ENCODE measurements around the gene TP53I3.
"Not testable (repeated sequence)": the region's sequence is repeated elsewhere in the genome, so short reads cannot be mapped to it uniquely, and the experiment has no call there.

Gene TP53I3

GRCh38 chr2:24043133-24043532 lies 41.5 kb downstream of the TP53I3 start:
- WGBS, 2 experiments (ENCODE audit: insufficient coverage in 2 of 2) = 90 to 99% methylated on average over 6 of the region's 6 CpGs

GRCh38 chr2:24040511-24040910 lies 44.1 kb downstream of the TP53I3 start:
- 100% methylated on average over 4 of the region's 4 CpGs; no CpG with 5 or more reads in 1 of the 2 experiments for WGBS, 2 experiments (ENCODE audit: insufficient coverage in 2 of 2)
- H3K9me3 ChIP-seq (ENCODE audit: control insufficient read depth, low read length) = no peaks in the 10 kb centered on the region
- H3K4me1 ChIP-seq (ENCODE audit: control insufficient read depth, insufficient read depth, low read length, poor library complexity, severe bottlenecking) = no peaks in the 10 kb centered on the region
- no peak overlapping the region for H3K27ac ChIP-seq (ENCODE audit: low read depth, low read length, severe bottlenecking)
- peaks cover 35% of the 10 kb centered on the region for H3K36me3 ChIP-seq (ENCODE audit: control insufficient read depth, insufficient read depth, low read length)
- no peak overlapping the region for H3K4me3 ChIP-seq (ENCODE audit: extremely low read depth, insufficient read depth, low read length, poor library complexity, severe bottlenecking)

More at GRCh38 chr2:24043133-24043532, 41.5 kb downstream of the TP53I3 start:
- H3K27ac ChIP-seq (ENCODE audit: low read depth, low read length, severe bottlenecking); H3K9me3 ChIP-seq (ENCODE audit: control insufficient read depth, low read length); H3K4me3 ChIP-seq (ENCODE audit: extremely low read depth, insufficient read depth, low read length, poor library complexity, severe bottlenecking); H3K4me1 ChIP-seq (ENCODE audit: control insufficient read depth, insufficient read depth, low read length, poor library complexity, severe bottlenecking): not testable (repeated sequence)
- H3K36me3 ChIP-seq (ENCODE audit: control insufficient read depth, insufficient read depth, low read length) = peaks cover 16% of the 10 kb centered on the region

- Histone ChIP-seq H3K4me1 (ENCODE audit: control insufficient read depth, insufficient read depth, low read length, poor library complexity, severe bottlenecking) (no peaks in the 10 kb centered on the region), H3K36me3 (ENCODE audit: control insufficient read depth, insufficient read depth, low read length) (peaks cover 43% of the 10 kb centered on the region), H3K9me3 (ENCODE audit: control insufficient read depth, low read length) (no peaks in the 10 kb centered on the region), H3K4me3 (ENCODE audit: extremely low read depth, insufficient read depth, low read length, poor library complexity, severe bottlenecking) (no peak overlapping the region), H3K27ac (ENCODE audit: low read depth, low read length, severe bottlenecking) (no peak overlapping the region)
- 95% methylated on average over 7 to 9 of the region's 9 CpGs for WGBS, 2 experiments (ENCODE audit: insufficient coverage in 2 of 2)
Measured at GRCh38 chr2:24038786-24039499, 45.7 kb downstream of the TP53I3 start.
